ENCODE results near the gene MAP2K7.
"Not testable (repeated sequence)": the region's sequence is repeated elsewhere in the genome, so short reads cannot be mapped to it uniquely, and the experiment has no call there.

The MAP2K7 gene

DNA sequence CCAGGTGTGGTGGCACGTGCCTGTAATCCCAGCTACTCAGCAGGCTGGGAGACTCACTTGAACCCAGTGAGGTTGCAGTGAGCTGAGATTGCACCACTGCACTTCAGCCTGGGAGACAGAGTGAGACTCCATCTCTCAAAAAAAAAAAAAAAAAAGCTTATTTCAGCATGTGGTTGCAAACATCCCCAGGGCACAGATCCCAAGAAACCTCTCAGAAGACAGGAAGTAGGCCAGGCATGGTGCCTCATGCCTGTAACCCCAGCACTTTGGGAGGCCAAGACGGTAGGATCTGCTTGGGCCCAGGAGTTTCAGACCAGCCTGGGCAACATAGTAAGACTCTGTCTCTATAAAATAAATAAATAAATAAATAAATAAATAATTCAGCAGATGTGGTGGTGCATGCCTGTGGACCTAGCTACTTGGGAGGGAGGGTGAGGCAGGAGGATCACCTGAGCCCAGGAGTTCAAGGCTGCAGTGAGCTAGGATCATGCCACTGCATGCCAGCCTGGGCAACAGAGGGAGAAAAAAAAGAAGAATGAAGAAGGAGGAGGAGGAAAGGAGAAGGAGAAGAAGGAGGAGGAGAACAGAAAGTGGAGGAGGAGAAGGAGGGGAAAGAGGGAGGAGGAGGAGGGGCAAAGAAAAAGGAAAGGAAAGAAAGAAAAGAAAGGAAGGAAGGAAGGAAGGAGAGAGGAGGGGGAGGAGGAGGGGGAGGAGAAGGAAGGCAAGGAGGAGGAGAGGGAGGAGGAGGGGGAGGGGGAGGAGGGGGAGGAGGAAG, 19.7 kb upstream of the MAP2K7 start:
- no peak for DNase-seq (ENCODE audit: low spot score)

DNA sequence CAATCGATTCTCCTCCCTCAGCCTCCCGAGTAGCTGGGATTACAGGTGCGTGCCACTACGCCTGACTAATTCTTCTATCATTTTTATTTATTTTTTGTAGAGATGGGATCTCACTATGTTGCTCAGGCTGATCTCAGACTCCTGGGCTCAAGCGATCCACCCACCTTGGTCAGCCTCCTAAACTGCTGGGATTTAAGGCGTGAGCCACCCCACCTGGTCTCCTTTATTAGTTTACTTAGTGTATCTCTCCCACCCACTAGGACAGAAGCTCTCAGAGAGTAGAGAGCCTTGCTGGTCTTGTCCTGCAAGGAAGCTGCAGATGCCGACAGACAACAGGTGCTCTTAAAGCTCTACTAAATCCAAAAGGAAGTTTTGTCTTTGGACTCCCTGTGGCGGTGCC, 17.9 kb upstream of the MAP2K7 start:
- no peak for DNase-seq (ENCODE audit: low spot score)

GRCh38 chr19:7887408-7888144, 16.1 kb upstream of the MAP2K7 start:
- no peak for DNase-seq (ENCODE audit: low spot score)

DNA sequence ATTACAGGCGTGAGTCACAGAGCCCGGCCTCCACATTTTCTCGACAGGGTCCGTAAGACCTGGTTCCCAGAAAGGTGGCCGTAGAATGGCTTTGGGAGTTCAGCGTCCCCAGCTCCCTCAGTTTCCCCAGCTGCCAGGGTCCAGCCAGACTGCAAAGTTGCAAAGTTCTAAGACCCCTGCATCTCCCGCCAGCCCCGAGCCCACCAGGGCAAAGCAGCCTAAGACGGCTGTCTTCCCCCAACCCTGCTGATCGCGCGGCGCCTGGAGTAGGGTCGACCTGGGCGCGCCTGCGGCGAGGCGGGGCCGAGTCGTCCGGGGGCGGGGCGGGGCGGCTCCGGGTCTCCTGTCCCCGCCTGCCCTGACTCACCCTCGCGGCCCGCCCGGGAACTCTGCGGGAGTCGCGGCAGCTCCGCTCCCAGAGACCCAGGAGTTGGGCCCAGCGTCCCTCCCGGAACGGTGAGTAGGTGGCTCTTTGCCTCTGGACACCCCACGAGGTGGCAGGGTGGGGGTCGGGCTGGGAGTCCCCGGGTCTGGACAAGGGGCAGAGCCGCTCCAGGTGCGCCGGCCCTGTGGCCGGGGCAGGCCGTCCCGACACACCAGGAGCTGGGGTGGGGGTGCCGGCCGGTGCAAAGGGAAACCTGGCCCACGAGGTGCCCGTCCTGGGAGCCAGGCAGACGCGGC, 15.4 kb upstream of the MAP2K7 start, which contains the start of gene LRRC8E:
LRRC8E (plus strand) TSS at position 366 of the 681 bp plus-strand sequence. CDS start 7,094 bp downstream, outside the sequence.
- DNase-seq (ENCODE audit: low spot score): no peak

DNA sequence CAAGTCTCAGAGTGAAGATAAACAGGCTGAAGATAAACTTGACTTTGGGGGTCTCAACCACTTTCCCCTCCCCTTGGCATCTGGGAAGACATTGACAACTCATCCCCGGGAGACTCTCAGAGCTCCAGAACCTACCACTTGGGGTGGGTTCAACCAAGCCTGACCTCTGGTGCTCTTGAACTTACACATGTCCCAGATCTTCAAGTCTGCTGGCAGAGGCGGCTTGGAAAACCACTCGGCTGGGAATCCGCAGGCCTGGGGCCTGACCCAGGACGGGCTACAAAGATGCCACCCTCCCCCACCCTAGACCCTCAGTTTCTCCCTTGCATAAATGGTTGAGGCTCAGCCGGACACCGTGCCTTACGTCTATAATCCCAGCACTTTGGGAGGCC, 14.9 kb upstream of the MAP2K7 start:
- DNase-seq (ENCODE audit: low spot score): no peak

DNA sequence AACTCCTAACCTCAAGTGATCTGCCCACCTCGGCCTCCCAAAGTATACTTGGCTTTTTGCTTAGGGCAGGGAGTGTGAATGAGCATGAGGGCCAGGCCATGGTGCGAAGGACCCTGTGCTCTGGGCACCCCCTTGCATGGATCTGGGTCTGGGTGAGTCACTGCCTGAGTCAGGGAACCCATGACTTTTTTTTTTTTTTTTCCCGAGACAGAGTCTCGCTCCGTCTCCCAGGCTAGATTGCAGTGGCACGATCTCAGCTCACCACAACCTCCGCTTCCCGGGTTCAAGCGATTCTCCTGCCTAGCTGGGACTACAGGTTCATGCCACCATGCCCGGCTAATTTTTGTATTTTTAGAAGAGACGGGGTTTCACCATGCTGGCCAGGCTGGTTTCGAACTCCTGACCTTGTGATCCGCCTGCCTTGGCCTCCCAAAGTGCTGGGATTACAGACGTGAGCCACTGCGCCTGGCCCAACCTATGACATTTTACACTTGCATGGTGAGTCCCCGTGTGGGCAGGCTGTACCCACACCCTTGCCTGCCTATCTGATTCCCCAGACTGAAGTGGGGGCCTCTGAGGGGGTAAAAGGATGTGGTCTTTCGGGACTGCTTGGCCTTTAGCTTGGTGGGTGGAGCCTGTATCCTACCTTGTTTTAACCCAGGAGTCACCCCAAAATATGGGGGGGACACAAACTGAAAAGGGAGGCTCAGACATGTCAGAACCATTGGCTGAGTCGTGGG, 10.1 kb upstream of the MAP2K7 start:
- not testable (repeated sequence) for DNase-seq (ENCODE audit: low spot score)

- DNase-seq (ENCODE audit: low spot score): no peak
Measured at GRCh38 chr19:7894612-7895309, 8.9 kb upstream of the MAP2K7 start.

DNA sequence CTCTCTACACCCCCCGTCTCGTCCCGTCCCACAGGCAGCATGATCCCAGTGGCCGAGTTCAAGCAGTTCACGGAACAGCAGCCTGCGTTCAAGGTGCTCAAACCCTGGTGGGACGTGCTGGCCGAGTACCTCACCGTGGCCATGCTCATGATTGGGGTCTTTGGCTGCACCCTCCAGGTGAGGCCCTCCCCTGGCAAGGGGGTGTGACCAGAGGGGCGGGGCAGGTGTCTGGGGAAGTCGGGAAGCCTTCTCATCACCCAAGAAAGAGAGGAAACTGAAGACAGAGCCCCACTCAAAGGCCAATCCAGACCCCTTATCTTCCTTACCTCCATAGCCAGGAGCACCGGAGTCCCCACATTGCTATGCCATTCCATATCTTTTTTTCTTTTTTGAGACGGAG, 8.1 kb upstream of the MAP2K7 start:
- DNase-seq (ENCODE audit: low spot score): no peak

- DNase-seq (ENCODE audit: low spot score): no peak
Measured at GRCh38 chr19:7897292-7897691, 6.4 kb upstream of the MAP2K7 start.

DNA sequence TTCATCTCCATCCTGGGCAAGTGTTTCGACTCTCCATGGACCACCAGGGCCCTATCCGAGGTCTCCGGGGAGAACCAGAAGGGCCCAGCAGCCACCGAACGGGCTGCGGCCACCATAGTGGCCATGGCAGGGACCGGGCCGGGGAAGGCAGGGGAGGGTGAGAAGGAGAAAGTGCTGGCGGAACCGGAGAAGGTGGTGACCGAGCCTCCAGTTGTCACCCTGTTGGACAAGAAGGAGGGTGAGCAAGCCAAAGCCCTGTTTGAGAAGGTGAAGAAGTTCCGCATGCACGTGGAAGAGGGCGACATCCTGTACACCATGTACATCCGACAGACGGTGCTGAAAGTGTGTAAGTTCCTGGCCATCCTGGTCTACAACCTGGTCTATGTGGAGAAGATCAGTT, 4.7 kb upstream of the MAP2K7 start:
- DNase-seq (ENCODE audit: low spot score): no peak

DNA sequence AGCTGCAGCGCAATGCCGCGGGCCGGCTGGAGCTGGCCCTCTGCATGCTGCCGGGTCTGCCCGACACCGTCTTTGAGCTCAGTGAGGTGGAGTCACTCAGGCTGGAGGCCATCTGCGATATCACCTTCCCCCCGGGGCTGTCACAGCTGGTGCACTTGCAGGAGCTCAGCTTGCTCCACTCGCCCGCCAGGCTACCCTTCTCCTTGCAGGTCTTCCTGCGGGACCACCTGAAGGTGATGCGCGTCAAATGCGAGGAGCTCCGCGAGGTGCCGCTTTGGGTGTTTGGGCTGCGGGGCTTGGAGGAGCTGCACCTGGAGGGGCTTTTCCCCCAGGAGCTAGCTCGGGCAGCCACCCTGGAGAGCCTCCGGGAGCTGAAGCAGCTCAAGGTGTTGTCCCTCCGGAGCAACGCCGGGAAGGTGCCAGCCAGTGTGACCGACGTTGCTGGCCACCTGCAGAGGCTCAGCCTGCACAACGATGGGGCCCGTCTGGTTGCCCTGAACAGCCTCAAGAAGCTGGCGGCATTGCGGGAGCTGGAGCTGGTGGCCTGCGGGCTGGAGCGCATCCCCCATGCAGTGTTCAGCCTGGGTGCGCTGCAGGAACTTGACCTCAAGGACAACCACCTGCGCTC, 3.8 kb upstream of the MAP2K7 start:
- DNase-seq (ENCODE audit: low spot score): no peak

- no peak for DNase-seq (ENCODE audit: low spot score)
Measured at GRCh38 chr19:7900401-7900870, 3.2 kb upstream of the MAP2K7 start.

GRCh38 chr19:7900931-7901330, 2.7 kb upstream of the MAP2K7 start:
- no peak for DNase-seq (ENCODE audit: low spot score)

GRCh38 chr19:7901337-7901736, 2.3 kb upstream of the MAP2K7 start:
- DNase-seq (ENCODE audit: low spot score): no peak

GRCh38 chr19:7902796-7903243, 857 bp upstream of the MAP2K7 start:
- DNase-seq (ENCODE audit: low spot score): no peak

DNA sequence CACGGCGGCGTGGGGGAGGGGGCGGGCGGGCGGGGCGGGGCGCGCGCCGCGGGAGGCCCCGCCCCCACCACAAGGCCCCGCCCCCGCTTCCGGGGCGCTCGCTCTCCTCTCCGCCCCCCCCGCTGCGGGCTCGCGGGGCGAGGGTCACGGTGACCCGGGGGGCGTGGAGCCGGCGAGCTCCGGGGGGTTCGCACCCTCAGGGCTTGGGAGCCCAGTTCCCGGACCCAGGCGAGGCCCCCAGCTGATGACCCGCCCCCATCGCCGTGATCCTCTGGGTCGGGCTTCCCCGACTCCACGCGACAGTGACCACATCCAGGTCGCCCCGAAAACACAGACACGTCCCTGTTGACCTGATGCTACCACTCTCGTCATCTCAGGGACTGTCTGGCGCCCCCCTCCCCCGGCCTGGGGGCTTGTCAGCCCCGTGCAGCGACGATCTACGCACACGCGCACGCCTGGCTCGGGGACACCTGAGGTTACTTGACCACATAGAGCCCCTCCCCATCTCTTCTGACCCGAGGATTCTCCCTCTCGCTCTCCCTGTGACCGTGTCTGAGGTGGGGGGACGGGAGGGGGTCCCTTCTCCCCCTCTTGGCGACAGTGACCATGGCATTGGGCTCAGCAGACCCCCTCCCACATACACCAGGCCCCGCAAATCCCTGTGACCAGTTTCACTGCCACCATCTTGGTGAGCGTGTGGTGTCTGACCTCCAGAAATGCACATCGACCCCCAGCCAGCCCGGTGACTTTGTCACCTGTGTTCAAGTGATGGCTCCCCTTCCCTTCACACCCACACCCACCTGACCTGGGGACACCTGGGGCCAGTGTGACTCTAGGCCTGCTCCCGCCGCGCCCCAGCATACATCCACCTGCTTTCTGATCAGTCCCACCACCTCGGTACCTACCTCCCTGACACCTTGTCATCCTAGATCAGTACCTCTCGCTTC, 670 bp downstream of the MAP2K7 start:
- peak; percentile 55 for DNase-seq (ENCODE audit: low spot score)

- no peak for DNase-seq (ENCODE audit: low spot score)
Measured at GRCh38 chr19:7905268-7905667, 1.6 kb downstream of the MAP2K7 start.

DNA sequence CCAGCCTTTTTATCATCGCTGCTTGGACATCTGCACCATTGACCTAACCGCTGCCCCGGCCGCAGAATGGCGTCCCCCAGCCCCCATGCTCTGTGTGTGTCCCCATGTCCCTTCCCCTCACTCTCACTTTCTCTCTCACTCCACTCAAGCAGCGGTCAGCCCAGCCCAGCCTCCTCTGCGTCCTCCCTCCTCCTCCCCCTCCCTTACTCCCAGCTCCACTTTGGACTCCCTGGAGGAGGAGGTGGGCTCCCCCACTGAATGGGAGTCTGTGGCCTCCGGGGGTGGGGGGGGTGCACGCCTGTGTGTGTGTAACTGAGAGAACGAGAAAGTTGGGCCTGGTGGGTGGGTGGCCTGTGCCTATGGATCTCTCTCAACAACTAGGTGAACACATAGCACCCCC, 2.2 kb downstream of the MAP2K7 start:
- no peak for DNase-seq (ENCODE audit: low spot score)

DNA sequence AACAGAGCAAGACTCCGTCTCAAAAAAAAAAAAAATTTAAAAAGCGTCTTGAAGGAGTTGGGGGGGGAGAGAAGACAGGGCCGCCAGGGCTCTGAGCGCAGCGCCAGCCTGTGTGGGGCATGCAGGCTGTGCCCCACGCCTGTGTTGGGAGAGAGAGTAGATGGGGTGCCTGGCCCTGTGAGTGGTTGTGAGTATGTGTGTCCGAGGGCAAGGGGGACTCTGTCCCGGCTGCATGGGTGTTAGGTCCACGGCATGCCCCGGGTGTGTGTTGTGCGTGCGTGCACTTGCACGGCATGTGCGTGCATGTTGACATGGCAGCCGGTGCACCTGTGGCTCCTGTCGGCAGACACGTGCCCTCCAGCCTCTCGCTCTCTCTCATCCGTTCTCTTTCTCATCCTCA, 3.4 kb downstream of the MAP2K7 start:
- no peak for DNase-seq (ENCODE audit: low spot score)

GRCh38 chr19:7907544-7907943, 3.9 kb downstream of the MAP2K7 start:
- DNase-seq (ENCODE audit: low spot score): no peak

Measured in NAMALWA (cell line).